Cardiac fibroblast (primary cell): ENCODE data around the gene MICAL3.

Experiments used
- DNase-seq, 2 donors: peaks; one replicate each; pipeline versions ENCODE4 v3.0.0 to v3.0.0-alpha.2; 2010; ENCODE audit warnings: low read depth in 2 of 2
- H3K4me3 ChIP-seq, 2 donors: replicated peaks in 1 of 2; 1 replicate in 1 of 2; 2 replicates in 1 of 2; pipeline ENCODE4 v1.5.1; 2011; ENCODE audit warnings: low read depth in 2 of 2, low read length in 2 of 2, mild to moderate bottlenecking in 2 of 2, moderate library complexity in 1 of 2
- TF ChIP-seq, protein P1 (sequence below): IDR thresholded peaks from one replicate; pipeline ENCODE4 v1.5.1; 2011; ENCODE audit warnings: low read depth, mild to moderate bottlenecking, low read length, inconsistent platforms

MICAL3 gene

DNA sequence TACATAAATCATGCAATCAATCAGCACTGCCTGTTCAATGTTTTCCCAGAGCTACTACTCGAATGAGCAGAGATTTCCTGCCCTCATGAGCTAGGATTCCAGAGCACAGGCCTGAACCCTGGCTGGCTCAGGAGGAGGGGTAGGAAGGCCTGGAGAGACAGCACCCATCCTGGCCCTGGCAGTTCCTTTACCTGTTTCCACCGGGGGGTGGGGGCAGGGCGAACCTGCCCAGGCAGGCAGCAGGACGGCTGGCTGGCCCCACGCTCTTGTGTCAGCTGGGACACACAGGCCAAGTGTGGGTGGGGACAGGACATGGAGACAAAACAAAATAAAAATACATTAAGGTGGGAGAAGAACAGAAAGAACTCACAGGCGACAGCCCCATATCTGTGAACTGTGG, 140.3 kb downstream of the MICAL3 start:
- H3K4me3 ChIP-seq, result no peak overlapping the region
- no peak for DNase-seq
- TF ChIP-seq, protein P1, sequence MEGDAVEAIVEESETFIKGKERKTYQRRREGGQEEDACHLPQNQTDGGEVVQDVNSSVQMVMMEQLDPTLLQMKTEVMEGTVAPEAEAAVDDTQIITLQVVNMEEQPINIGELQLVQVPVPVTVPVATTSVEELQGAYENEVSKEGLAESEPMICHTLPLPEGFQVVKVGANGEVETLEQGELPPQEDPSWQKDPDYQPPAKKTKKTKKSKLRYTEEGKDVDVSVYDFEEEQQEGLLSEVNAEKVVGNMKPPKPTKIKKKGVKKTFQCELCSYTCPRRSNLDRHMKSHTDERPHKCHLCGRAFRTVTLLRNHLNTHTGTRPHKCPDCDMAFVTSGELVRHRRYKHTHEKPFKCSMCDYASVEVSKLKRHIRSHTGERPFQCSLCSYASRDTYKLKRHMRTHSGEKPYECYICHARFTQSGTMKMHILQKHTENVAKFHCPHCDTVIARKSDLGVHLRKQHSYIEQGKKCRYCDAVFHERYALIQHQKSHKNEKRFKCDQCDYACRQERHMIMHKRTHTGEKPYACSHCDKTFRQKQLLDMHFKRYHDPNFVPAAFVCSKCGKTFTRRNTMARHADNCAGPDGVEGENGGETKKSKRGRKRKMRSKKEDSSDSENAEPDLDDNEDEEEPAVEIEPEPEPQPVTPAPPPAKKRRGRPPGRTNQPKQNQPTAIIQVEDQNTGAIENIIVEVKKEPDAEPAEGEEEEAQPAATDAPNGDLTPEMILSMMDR, result no peak

DNA sequence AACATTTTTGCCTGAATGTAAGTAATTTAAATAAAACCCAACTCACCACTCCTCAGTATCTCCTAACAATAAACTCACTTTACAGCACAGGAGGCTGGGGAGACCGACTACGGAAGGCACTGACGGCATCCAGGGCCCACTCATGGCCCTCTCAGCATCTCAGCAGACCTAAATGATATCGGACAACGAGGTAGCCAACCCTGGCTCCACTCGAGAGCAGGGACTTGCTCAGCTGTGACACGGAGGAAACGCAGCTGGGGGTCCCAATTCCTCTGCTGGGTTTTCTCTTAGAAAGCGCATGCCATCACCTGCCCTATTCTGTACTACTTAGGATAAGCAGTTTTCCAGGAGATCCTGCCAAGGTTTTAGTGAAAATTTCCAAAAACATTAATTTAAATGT, 141.0 kb downstream of the MICAL3 start:
- TF ChIP-seq, protein P1, result no peak
- H3K4me3 ChIP-seq, result no peak overlapping the region
- DNase-seq, result no peak

DNA sequence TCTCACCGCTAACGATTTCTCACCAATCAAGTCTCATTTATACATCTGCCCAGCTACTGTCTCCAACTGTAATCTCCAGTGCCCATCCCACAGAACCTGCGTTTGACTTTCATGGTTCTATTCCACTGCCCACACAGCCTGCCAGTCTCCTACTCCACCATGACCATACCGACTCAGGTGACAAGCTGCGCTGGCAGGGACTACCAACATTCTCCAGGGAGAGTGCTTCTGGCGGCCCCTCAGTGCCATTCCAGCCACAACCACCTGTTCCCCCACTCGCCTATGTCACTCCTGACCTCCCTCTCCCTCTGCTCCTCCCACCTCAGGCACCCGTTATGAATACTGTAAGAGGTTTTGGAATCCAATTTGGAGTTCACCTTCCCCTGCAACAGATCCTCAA, 141.6 kb downstream of the MICAL3 start:
- no peak overlapping the region for H3K4me3 ChIP-seq
- DNase-seq, result no peak
- TF ChIP-seq, protein P1, result no peak

DNA sequence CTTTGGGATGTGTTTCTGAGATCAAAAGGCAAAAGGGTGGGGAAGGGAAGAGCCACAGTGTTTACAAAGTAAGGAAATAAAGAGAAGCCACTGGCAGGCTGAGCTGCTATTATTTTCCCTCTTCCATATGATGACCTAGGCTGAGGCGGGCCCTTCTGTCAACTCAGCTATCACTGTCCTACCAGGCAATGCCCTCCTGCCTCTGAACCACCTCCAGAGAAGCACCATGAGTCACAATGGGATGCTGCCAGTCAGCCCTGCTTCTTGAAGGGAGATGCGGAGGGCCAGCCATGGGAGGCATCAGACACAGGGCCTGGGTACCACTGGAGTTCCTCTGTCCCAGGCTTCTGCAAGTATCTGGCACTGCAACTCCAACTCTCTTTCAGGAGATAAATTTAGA, 142.2 kb downstream of the MICAL3 start:
- DNase-seq, result no peak
- no peak overlapping the region for H3K4me3 ChIP-seq
- TF ChIP-seq, protein P1, result no peak

DNA sequence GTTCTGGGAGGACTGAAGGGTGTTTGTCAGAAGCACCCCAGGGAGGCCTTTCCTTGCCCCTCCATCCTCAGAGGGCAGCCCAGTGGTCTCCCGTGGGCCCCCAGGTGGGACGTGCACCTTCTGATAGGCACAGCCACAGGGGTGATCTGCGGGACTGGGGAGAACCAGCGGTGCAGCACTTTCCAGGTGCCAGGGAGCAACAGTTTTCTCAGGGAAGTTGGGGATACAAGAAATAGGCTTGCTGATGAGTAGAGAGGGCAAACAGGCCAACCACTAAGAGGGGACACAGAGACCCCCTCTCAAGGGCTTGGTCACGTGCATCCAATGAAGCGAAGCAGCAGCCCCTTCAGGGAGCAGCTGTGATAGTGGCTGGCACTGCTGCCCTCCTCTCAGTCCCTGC, 143.0 kb downstream of the MICAL3 start:
- TF ChIP-seq, protein P1, result no peak
- H3K4me3 ChIP-seq, result no peak overlapping the region
- no peak for DNase-seq

DNA sequence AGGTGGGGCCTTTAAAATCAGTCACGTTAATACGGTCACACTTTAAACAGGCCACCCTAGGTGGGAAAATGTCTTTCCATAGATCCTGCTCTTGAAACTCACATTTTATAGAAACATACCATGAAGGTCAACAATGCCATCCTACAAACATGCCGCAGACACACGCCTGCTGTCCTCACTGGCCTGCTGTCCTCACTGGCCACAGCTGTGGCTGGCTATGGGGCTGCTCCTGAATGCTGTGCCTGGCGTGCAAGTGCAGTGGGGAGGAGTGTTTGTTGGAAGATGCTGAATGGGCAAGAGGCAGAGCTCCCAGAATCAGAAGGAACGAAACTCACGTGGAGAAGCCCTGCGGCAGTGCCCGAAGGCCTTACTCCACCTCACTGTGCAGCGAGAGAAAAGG, 143.9 kb downstream of the MICAL3 start:
- TF ChIP-seq, protein P1, result no peak
- DNase-seq, result no peak
- no peak overlapping the region for H3K4me3 ChIP-seq

DNA sequence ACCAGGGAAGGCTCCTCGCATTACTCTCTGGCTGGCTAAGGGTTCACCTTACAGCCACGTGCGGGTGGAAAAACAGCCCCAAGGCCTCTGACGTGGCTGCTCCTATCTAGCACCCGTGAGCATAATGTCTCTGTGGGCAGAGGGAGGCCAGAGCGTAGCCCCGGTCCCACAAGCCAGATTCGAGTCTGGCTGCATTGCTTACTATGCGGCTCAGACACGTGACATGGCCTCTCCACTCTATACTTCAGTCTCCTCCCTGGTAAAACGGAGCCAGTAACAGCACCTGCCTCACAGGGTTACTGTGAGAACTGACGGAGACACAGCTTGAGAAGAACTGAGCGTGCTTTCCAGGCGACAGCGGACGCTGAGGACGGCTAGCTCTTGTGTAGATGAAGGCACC, 144.3 kb downstream of the MICAL3 start:
- DNase-seq, result no peak
- TF ChIP-seq, protein P1, result no peak
- H3K4me3 ChIP-seq, result no peak overlapping the region
